ENCODE results near the gene CDC14A.
"Not testable (repeated sequence)": the region's sequence is repeated elsewhere in the genome, so short reads cannot be mapped to it uniquely, and the experiment has no call there.

CDC14A gene

GRCh38 chr1:100352267-100353070 is at the start of gene CDC14A:
Gene CDC14A, plus strand, starts transcription at chr1:100352506. Its CDS starts 449 bp downstream, at chr1:100352955.
- peak; percentile 89 for DNase-seq (ENCODE audit: low spot score)

DNA sequence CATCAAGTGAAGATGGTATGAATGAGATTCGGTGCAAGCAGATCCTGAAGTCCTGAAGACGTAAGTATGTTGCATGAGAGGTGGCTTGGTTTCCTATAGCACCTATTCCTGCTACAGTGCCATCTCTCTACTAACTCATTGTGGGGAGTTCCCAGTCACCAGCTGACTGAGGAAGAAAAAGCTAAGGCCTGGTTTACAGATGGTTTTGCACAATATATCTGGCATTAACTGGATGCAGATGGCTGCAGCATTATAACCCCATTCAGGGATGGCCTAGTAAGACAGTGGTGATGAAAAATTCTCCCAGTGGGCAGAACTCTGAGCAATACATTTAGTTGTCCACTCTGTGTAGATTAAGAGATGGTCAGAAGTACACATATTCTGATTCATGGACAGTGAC is 49.6 kb upstream of the CDC14A start:
- DNase-seq (ENCODE audit: low spot score), result no peak

DNA sequence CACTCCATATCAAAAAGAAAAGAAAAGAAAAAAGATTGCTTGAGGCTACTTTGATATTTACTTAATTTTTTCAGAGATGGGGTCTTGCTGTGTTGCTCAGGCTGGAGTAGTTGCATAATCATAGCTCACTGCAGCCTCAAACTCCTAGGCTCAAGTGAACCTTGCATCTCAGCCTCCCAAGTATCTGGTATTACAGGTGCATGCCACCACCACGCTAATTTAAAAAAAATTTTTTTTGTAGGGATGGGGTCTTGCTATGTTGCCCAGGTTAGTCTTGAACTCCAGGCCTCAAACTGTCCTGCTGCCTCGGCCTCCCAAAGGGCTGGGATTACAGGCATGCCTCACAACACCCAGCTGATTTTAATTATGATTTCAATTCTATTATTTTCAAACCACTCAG is 48.1 kb upstream of the CDC14A start:
- no peak for DNase-seq (ENCODE audit: low spot score)

DNA sequence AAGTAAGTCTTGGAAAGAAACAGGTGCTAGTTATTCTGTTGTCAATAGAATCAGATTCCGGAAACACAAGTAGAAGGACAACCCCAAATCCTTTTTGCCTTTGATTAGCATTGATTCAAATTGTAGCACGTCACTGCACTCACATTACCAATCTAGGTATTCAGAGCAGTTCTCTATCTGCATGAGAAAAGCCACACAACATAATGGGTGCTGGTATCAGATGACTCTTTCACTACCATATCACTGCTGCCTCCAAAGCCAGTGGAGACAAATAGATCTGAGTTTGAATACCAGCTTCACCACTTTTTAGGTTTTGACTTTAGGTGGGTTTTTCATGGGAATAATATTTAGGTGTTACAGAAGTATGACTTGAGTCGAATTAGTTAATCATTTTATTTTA is 47.4 kb upstream of the CDC14A start:
- no peak for DNase-seq (ENCODE audit: low spot score)

GRCh38 chr1:100305954-100306353 is 46.4 kb upstream of the CDC14A start:
- no peak for DNase-seq (ENCODE audit: low spot score)

GRCh38 chr1:100306735-100307313 is 45.5 kb upstream of the CDC14A start:
- no peak for DNase-seq (ENCODE audit: low spot score)

- no peak for DNase-seq (ENCODE audit: low spot score)
Measured at GRCh38 chr1:100308777-100309176, 43.5 kb upstream of the CDC14A start.

GRCh38 chr1:100309863-100310262 is 42.4 kb upstream of the CDC14A start:
- no peak for DNase-seq (ENCODE audit: low spot score)

GRCh38 chr1:100313382-100313781 is 38.9 kb upstream of the CDC14A start:
- no peak for DNase-seq (ENCODE audit: low spot score)

DNA sequence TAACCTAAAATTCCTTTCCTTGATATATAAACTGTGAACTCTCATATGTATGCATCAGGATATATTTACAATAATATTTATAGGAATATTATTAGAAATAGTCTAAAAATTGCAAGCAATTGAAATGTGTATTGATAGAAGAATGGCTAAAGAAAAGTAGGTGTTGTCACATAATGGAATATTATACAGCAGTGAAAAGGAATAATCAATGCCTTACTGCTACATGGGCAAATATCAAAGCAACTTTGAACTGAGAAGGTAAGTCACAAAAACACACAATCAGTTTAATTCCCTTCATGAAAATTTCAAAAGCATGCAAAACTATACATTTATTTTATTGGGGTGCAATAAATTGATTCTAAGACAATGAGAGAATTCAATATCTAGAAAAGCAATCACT is 35.7 kb upstream of the CDC14A start:
- no peak for DNase-seq (ENCODE audit: low spot score)

- no peak for DNase-seq (ENCODE audit: low spot score)
Measured at GRCh38 chr1:100320311-100321099, 31.8 kb upstream of the CDC14A start.

DNA sequence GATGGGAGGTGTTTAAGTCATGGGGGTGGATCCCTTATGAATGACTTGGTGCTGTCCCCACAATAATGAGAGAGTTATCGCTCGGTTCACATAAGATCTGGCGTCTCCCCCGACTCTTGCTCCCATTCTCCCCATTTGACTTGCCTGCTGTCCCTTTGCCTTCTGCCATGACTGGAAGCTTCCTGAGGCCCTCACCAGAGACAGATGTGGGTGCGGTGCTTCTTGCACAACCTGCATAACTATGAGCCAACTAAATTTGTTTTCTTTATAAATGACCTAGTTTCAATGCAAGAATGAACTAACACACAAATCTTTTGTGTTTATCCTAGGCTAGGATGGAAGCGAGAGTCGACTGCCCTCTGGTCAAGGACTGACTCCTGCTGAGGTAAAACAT is 31.2 kb upstream of the CDC14A start:
- no peak for DNase-seq (ENCODE audit: low spot score)

GRCh38 chr1:100321506-100321905 is 30.8 kb upstream of the CDC14A start:
- no peak for DNase-seq (ENCODE audit: low spot score)

DNA sequence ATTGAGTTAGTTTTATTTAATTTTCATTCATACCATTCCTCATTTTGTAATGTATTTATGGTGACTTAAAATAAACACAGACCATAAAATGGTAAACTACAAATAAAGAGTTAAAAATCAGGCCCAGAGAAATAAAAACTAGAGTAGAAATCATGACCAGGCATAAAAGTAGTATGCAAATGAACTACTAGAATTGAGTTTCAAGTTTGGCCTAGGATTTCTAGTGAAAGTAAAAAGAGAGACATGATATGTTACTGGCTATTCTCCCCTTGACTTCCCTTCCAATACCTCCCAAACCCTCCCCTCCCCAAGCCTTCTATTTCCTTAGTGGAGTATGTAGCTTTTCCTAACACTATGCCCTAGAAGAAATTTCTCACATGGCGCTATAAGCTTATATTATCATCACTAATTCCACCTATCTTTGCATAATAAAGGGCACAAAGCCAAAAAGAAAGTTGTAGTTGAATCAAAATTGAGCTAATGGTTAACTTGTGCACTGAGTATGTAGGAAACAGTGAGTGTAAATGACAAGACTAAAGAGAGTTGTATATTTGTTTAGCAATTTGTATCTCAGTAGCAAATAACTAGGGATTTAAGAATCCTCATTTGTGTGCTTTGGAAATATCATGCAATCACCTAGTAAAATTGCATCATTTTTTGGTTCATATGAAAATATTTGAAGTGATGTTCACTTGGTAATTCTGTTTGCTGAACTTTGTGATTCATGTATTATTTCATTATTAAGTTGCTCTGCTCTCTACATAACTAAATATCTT is 29.7 kb upstream of the CDC14A start:
- DNase-seq (ENCODE audit: low spot score), result no peak

GRCh38 chr1:100323419-100324106 is 28.7 kb upstream of the CDC14A start:
- DNase-seq (ENCODE audit: low spot score), result no peak

DNA sequence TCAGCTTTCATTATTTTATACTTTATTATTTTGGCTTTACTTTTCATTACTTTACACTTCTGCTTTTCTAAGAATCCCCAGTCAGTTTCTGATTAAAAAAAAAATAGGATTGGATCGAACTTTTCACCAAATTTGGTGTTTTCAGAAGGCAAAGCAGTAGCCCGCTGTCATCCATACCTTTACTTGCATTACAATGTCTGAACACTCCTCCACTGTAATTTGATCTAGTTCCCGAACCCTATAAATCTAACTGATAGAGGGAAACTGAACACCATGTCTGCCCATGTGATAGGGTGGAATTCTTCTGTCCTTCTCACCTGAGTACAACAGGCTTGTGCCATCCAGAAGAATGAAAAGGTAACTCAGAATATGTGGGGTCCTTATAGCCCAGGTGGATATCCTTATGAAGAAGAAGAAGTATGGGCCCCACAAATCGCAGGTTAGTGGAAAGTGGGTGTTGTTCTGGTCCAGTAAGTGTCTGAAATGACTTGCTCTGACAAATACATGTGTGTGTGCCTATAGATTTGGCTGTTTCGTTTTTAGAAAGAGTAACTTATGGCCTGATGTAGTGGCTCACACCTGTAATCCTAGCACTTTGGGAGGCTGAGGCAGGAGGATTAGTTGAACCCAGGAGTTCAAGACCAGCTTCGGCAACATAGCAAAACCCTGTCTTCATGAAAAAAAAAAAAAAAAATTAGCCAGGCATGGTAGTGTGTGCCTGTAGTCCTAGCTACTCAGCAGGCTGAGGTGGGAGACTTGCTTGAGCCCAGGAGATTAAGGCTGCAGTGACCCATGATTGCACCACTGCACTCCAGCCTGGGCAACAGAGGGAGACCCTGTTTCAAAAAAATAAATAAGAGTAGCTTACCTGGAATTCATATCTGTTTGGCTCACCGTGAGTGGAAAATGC is 26.6 kb upstream of the CDC14A start:
- DNase-seq (ENCODE audit: low spot score), result no peak

GRCh38 chr1:100326325-100326670 is 26.0 kb upstream of the CDC14A start:
- not testable (repeated sequence) for DNase-seq (ENCODE audit: low spot score)

GRCh38 chr1:100328133-100328532 is 24.2 kb upstream of the CDC14A start:
- DNase-seq (ENCODE audit: low spot score), result no peak

GRCh38 chr1:100331146-100331545 is 21.2 kb upstream of the CDC14A start:
- DNase-seq (ENCODE audit: low spot score), result not testable (repeated sequence)

DNA sequence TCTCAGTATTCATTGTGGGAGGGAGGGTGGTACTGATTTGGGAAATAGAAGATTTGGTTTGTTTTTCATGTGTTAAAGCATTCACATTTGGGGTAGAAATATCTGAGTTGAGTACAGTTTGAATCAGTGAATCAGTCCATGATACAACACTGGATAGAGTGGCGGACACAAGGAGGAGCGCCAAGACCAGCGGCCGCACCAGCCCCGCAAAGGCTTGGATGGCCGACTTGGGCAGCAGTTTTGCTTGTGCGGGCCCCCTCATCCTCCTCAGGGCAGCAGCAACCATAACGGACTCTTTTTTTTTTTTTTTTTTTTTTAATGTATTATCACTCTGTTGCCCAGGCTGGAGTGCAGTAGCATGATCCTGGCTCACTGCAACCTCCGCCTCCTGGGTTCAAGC is 20.0 kb upstream of the CDC14A start:
- DNase-seq (ENCODE audit: low spot score), result no peak

- DNase-seq (ENCODE audit: low spot score), result no peak
Measured at GRCh38 chr1:100335436-100335835, 16.9 kb upstream of the CDC14A start.
